Measurements from ENCODE around the gene DIO1. TPM values are rescaled to one million over a fixed set of nuclear protein-coding genes. Genes with fewer than 3 reads are reported as not detected.
A peak's percentile ranks its signal among the peaks of the same experiment; 100 is the strongest.
"Not testable (repeated sequence)": the region's sequence is repeated elsewhere in the genome, so short reads cannot be mapped to it uniquely, and the experiment has no call there.

Gene DIO1
- total RNA-seq (2014; rRNA removed; shearing (Covaris generic)), result not detected in 2 replicates

GRCh38 chr1:53893999-53894636, at the start of gene DIO1:
Gene DIO1 (plus strand): TSS chr1:53894187. CDS start chr1:53894211, 24 bp downstream.
- in situ Hi-C loops (cut with HindIII; ENCODE audit: low sequenced_read_pairs), result no loop called here
- no peak for DNase-seq (ENCODE audit: low spot score)

- no peak for DNase-seq (ENCODE audit: low spot score)
- in situ Hi-C loops (cut with HindIII; ENCODE audit: low sequenced_read_pairs), result no loop called here
Observed at GRCh38 chr1:53847980-53848379, 46.0 kb upstream of the DIO1 start.

- in situ Hi-C loops (cut with HindIII; ENCODE audit: low sequenced_read_pairs), result no loop called here
- no peak for DNase-seq (ENCODE audit: low spot score)
Observed at GRCh38 chr1:53850082-53850673, 43.8 kb upstream of the DIO1 start.

GRCh38 chr1:53851571-53852285, 42.3 kb upstream of the DIO1 start:
- DNase-seq (ENCODE audit: low spot score), result no peak
- in situ Hi-C loops (cut with HindIII; ENCODE audit: low sequenced_read_pairs), result no loop called here

- DNase-seq (ENCODE audit: low spot score), result peak; percentile 59
- in situ Hi-C loops (cut with HindIII; ENCODE audit: low sequenced_read_pairs), result no loop called here
Observed at GRCh38 chr1:53860967-53861411, 33.0 kb upstream of the DIO1 start.

- DNase-seq (ENCODE audit: low spot score), result no peak
- in situ Hi-C loops (cut with HindIII; ENCODE audit: low sequenced_read_pairs), result no loop called here
Observed at GRCh38 chr1:53862507-53862906, 31.5 kb upstream of the DIO1 start.

- in situ Hi-C loops (cut with HindIII; ENCODE audit: low sequenced_read_pairs), result no loop called here
- DNase-seq (ENCODE audit: low spot score), result no peak
Observed at GRCh38 chr1:53868565-53868964, 25.4 kb upstream of the DIO1 start.

GRCh38 chr1:53869454-53870117, 24.4 kb upstream of the DIO1 start:
- no peak for DNase-seq (ENCODE audit: low spot score)
- in situ Hi-C loops (cut with HindIII; ENCODE audit: low sequenced_read_pairs), result no loop called here

- DNase-seq (ENCODE audit: low spot score), result no peak
- in situ Hi-C loops (cut with HindIII; ENCODE audit: low sequenced_read_pairs), result no loop called here
Observed at GRCh38 chr1:53871221-53871620, 22.8 kb upstream of the DIO1 start.

- in situ Hi-C loops (cut with HindIII; ENCODE audit: low sequenced_read_pairs), result no loop called here
- DNase-seq (ENCODE audit: low spot score), result no peak
Observed at GRCh38 chr1:53871773-53872484, 22.1 kb upstream of the DIO1 start.

GRCh38 chr1:53875150-53875549, 18.8 kb upstream of the DIO1 start:
- in situ Hi-C loops (cut with HindIII; ENCODE audit: low sequenced_read_pairs); DNase-seq (ENCODE audit: low spot score): not testable (repeated sequence)

GRCh38 chr1:53878492-53879105, 15.4 kb upstream of the DIO1 start:
- DNase-seq (ENCODE audit: low spot score), result peak; percentile 44
- in situ Hi-C loops (cut with HindIII; ENCODE audit: low sequenced_read_pairs), result no loop called here

- in situ Hi-C loops (cut with HindIII; ENCODE audit: low sequenced_read_pairs), result not testable (repeated sequence)
Observed at GRCh38 chr1:53881853-53882252, 12.1 kb upstream of the DIO1 start.

GRCh38 chr1:53883600-53883999, 10.4 kb upstream of the DIO1 start:
- in situ Hi-C loops (cut with HindIII; ENCODE audit: low sequenced_read_pairs); DNase-seq (ENCODE audit: low spot score): not testable (repeated sequence)

More at GRCh38 chr1:53881853-53882252, 12.1 kb upstream of the DIO1 start:
- not testable (repeated sequence) for DNase-seq (ENCODE audit: low spot score)

- DNase-seq (ENCODE audit: low spot score), result no peak
- in situ Hi-C loops (cut with HindIII; ENCODE audit: low sequenced_read_pairs), result no loop called here
Observed at GRCh38 chr1:53888681-53889080, 5.3 kb upstream of the DIO1 start.

GRCh38 chr1:53889304-53890298, 4.4 kb upstream of the DIO1 start, which contains the start of gene YIPF1:
Gene YIPF1 (minus strand): TSS chr1:53889797. CDS start chr1:53888937, 860 bp downstream.
- in situ Hi-C loops (cut with HindIII; ENCODE audit: low sequenced_read_pairs), result no loop called here
- peak; percentile 95 for DNase-seq (ENCODE audit: low spot score)

- in situ Hi-C loops (cut with HindIII; ENCODE audit: low sequenced_read_pairs), result no loop called here
Observed at GRCh38 chr1:53890522-53890941, 3.5 kb upstream of the DIO1 start.

More at GRCh38 chr1:53890522-53890941, 3.5 kb upstream of the DIO1 start:
- no peak for DNase-seq (ENCODE audit: low spot score)
